Pancreas (tissue), 10 donors: ENCODE measurements around the gene SHROOM1. TPM values are rescaled to one million over a fixed set of nuclear protein-coding genes. Genes with fewer than 3 reads are reported as not detected.
A peak's percentile ranks its signal among the peaks of the same experiment; 100 is the strongest.

Experiments used
- ATAC-seq, 4 donors: fragments of 200-7000 bp; cut with Tn5 transposase; one replicate each; pipeline versions ENCODE4 v1.8.0 to v1.9.1; 2020; ENCODE audit warnings: mild to moderate bottlenecking in 4 of 4, moderate library complexity in 4 of 4
- DNase-seq, 6 donors: peaks; one replicate each; pipeline ENCODE4 v3.0.0-alpha.2; 2020
- FAIRE-seq: peaks from 2 replicates; lab custom pipeline; 2012; peaks lifted over from hg19 to GRCh38; lab: Jason Lieb, UNC
- H3K27ac ChIP-seq, 4 donors: fragments of 200-600 bp; sonication (generic); 1 replicate in 3 of 4; 2 replicates in 1 of 4; pipeline versions ENCODE4 v1.5.0 to v1.8.0; 2020
- H3K27me3 ChIP-seq, 4 donors: fragments of 200-600 bp; one replicate each; pipeline ENCODE4 v1.8.0; 2021
- H3K36me3 ChIP-seq, 3 donors: fragments of 200-600 bp; sonication (generic) in 1 of 3; one replicate each; pipeline versions ENCODE4 v1.5.0 to v1.8.0; 2020 to 2021
- H3K4me1 ChIP-seq, 3 donors: fragments of 200-600 bp; one replicate each; pipeline ENCODE4 v1.8.0; 2021
- H3K4me3 ChIP-seq, 4 donors: fragments of 200-600 bp; sonication (generic) in 2 of 4; one replicate each; pipeline versions ENCODE4 v1.5.0 to v1.8.0; 2020 to 2021
- H3K9me3 ChIP-seq, 4 donors: fragments of 200-600 bp; one replicate each; pipeline ENCODE4 v1.8.0; 2021
- CTCF ChIP-seq, 4 donors: fragments of 200-600 bp; sonication (generic) in 3 of 4; IDR thresholded peaks; one replicate each; pipeline versions ENCODE4 v1.5.0 to v1.8.0; 2021; ENCODE audit warnings: antibody characterized with exemption in 4 of 4
- WGBS, 2 donors: extraction: QIAGEN DNeasy Blood & Tissue Kit; methylation state at CpG; one replicate each; pipeline ENCODE4 v1.1.7; 2013; 5-methylcytosine and 5-hydroxymethylcytosine counted together
- intact Hi-C, 3 donors: fragments of 100-400 bp; cut with DNase I; formaldehyde crosslinking; loops; one replicate each; pipeline versions ENCODE4 v1.11.1 to v1.14.2; 2022
- polyA plus RNA-seq, 2 donors: library from polyadenylated mRNA; stranded (reverse); fragments of 200-250 nt; gene quantifications; one replicate each; pipeline ENCODE4 v1.2.3, GENCODE V29; 2013
- total RNA-seq, 6 donors: library from RNA; stranded (reverse); fragmentation: NEBNext Ultra II Directional in 4 of 6; extraction: Animal tissue kit (Norgen Biotek cat#: 25700) in 4 of 6; gene quantifications; one replicate each; pipeline versions ENCODE4 v1.2.1 to v1.2.4, GENCODE V29; 2021 to 2023
- donor health status: healthy with polysubstance abuse.
- donor health status: DM: no; HTN: no; CAD: no; lungs with moderate emphysema.
- donor health status: DM: no; HTN: no; CAD: no.
- donor health status: control.
- donor health status: control.
- donor health status: Bipolar disorder and iron deficiency.
- donor health status: DM: yes; HTN: yes; CAD: no.
- donor health status: DM: no; HTN: no; CAD: no.
- donor health status: DM: no; HTN: no; CAD: no.
- donor health status: DM: yes; HTN: yes; CAD: no.

The SHROOM1 gene
- total and polyA plus RNA-seq, 8 donors: 10.7 to 62.0 (median 12.1) TPM

- no peak for TF ChIP-seq CTCF (IDR thresholded peaks at IDR 0.05)
- 64% methylated on average over 6 of the region's 6 CpGs for WGBS, 2 donors
- Histone ChIP-seq H3K4me3 (no peak overlapping the region), H3K27me3 (no peaks in the 10 kb centered on the region), H3K36me3 (peaks cover 0 to 7% (median 0%) of the 10 kb centered on the region in 3 donors), H3K27ac (no peak overlapping the region), H3K9me3 (no peaks in the 10 kb centered on the region), H3K4me1 (no peaks in the 10 kb centered on the region)
- ATAC-seq: no peak
- intact Hi-C loops: loop anchor here in 1 of 3 donors (10.0 kb wide), 2 partner anchors 58 to 302 kb away; no protein-coding TSS in a partner anchor
- FAIRE-seq: no peak
- no peak for DNase-seq
Observed at GRCh38 chr5:132826424-132827082, 3.9 kb downstream of the SHROOM1 start.

- ATAC-seq: no peak
- Histone ChIP-seq H3K4me3 (no peak overlapping the region), H3K4me1 (no peaks in the 10 kb centered on the region), H3K27ac (no peak overlapping the region), H3K36me3 (peaks cover 0 to 7% (median 0%) of the 10 kb centered on the region in 3 donors), H3K27me3 (no peaks in the 10 kb centered on the region), H3K9me3 (no peaks in the 10 kb centered on the region)
- FAIRE-seq: no peak
- WGBS, 2 donors: 87% methylated on average over 43 of the region's 43 CpGs
- intact Hi-C loops: loop anchor here in 1 of 3 donors (10.0 kb wide), 2 partner anchors 59 to 301 kb away; no protein-coding TSS in a partner anchor
- no peak for TF ChIP-seq CTCF (IDR thresholded peaks at IDR 0.05)
- DNase-seq: peak in 2 of 6 donors; percentile 59 to 74
Observed at GRCh38 chr5:132825834-132826391, 4.5 kb downstream of the SHROOM1 start.

DNA sequence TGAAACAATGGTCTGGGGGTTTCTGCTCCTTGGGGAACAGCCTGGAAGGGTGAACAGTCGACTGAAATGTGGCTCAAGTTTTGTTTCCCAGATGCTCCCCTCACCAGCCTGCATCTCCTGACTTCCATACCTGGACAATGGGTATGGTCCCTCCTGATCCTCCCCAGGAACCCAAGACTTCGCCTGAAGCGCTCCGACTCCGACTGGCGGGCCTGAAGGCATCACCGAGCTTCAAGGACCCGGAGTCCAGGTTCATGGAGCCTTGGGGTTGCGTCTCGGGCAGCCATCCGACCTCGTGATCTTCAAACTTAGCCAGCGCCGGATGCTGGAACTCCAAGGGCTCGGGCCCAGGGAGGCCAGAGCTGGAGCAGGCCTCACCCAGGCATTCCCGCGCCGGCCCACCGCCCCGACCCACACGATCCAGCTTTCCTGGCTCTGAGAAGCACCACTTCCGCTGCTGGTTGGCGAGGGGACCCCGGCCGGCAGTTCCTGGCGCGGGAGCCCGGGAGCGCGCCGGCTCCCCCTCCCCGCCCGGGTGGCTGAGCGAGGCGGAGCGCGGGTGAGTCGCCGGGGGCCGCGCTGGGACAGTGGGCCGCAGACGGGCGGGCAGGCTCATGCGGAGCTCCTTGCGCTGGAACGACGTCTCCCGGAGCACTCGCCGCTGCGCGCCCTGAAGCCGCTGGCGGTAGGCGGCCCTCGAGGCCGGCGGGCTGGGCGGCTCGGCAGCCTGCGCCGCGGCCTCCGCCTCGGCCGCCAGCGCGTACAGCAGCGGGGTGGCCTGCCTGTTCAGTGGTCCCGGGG is 5.2 kb downstream of the SHROOM1 start:
- intact Hi-C loops: loop anchor here in 1 of 3 donors (10.0 kb wide), 2 partner anchors 60 to 300 kb away; no protein-coding TSS in a partner anchor
- 89 to 92% methylated on average over 61 to 71 of the region's 71 CpGs for WGBS, 2 donors
- no peaks in the 10 kb centered on the region for H3K27me3 ChIP-seq

DNA sequence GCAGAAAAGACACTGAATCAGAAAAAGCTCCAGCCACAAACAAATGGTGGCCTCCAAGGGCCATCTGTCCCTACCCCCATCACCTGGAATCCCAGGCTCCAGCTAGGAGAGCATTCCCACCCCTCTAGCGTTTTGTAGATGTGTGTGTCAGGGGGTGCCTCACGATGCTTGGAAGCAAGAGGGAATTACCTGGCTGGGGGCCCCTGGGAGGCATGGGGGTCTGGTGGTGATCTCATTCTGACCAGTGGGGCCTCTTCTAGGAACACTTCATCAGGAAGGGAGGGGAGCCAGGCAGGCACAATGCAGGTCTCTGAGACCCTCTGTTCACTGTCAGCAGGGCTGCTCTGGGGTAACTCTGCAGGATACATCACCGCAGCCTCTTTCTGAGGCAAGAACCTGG is 6.0 kb downstream of the SHROOM1 start:
- no peak for ATAC-seq
- H3K27me3 ChIP-seq: no peaks in the 10 kb centered on the region
- WGBS, 2 donors: 92 to 93% methylated on average over 3 of the region's 3 CpGs
- H3K4me1 ChIP-seq: no peaks in the 10 kb centered on the region
- H3K9me3 ChIP-seq: no peaks in the 10 kb centered on the region
- no peak for FAIRE-seq
- H3K27ac ChIP-seq: no peak overlapping the region
- no peak overlapping the region for H3K4me3 ChIP-seq
- no peak for TF ChIP-seq CTCF (IDR thresholded peaks at IDR 0.05)
- intact Hi-C loops: loop anchor here in 1 of 3 donors (5.0 to 10.0 kb wide), 3 partner anchors 60 to 300 kb away; no protein-coding TSS in a partner anchor
- H3K36me3 ChIP-seq: peaks cover 0 to 7% (median 0%) of the 10 kb centered on the region in 3 donors
- DNase-seq: no peak

More for the DNA sequence above, 5.2 kb downstream of the SHROOM1 start:
- Histone ChIP-seq H3K9me3 (no peaks in the 10 kb centered on the region), H3K4me1 (no peaks in the 10 kb centered on the region), H3K4me3 (no peak overlapping the region), H3K27ac (no peak overlapping the region), H3K36me3 (peaks cover 0 to 7% (median 0%) of the 10 kb centered on the region in 3 donors)
- TF ChIP-seq CTCF (IDR thresholded peaks at IDR 0.05): no peak
- FAIRE-seq (no peak), ATAC-seq (no peak), DNase-seq (peak in 2 of 6 donors; percentile 49 to 72)
